Body of pancreas (tissue), 4 donors: Measurements from ENCODE around the gene PRUNE2. TPM values are rescaled to one million over a fixed set of nuclear protein-coding genes. Genes with fewer than 3 reads are reported as not detected.
A peak's percentile ranks its signal among the peaks of the same experiment; 100 is the strongest.

Experiments
- ATAC-seq: fragments of 150-250 bp; one replicate; pipeline ENCODE4 v1.9.1; 2016
- DNase-seq, 4 donors: peaks; one replicate each; pipeline ENCODE4 v3.0.0-alpha.2; 2019
- H3K27ac ChIP-seq, 4 donors: fragments of 200-600 bp; sonication (generic); 1 replicate in 3 of 4; 2 replicates in 1 of 4; pipeline versions ENCODE4 v1.5.1 to v1.6.1; 2016 to 2019; ENCODE audit warnings: mild to moderate bottlenecking in 1 of 4, mixed read lengths in 1 of 4, moderate library complexity in 1 of 4
- H3K27me3 ChIP-seq, 2 donors: fragments of 200-600 bp; sonication (generic); one replicate each; pipeline ENCODE4 v1.6.0; 2016; ENCODE audit warnings: mild to moderate bottlenecking in 1 of 2
- H3K36me3 ChIP-seq, 2 donors: fragments of 200-600 bp; sonication (generic); replicated peaks in 1 of 2; 2 replicates each; pipeline ENCODE4 v1.5.1; 2016; ENCODE audit warnings: low read depth in 2 of 2; ENCODE audit not compliant: insufficient read depth in 1 of 2
- H3K4me1 ChIP-seq: fragments of 200-600 bp; sonication (generic); one replicate; pipeline ENCODE4 v1.6.0; 2016
- H3K4me3 ChIP-seq, 2 donors: fragments of 200-600 bp; sonication (generic); 1 replicate in 1 of 2; 2 replicates in 1 of 2; pipeline ENCODE4 v1.5.1; 2016 to 2019
- H3K9me3 ChIP-seq, 3 donors: fragments of 200-600 bp; sonication (generic); 1 replicate in 2 of 3; 2 replicates in 1 of 3; pipeline ENCODE4 v1.5.1; 2016
- CTCF ChIP-seq, 7 experiments: fragments of 450-650 bp in 4 of 7; fragments of 200-600 bp in 3 of 7; sonication (generic) in 3 of 7; IDR thresholded peaks; one replicate each; pipeline ENCODE4 v1.5.1; 2016 to 2019; ENCODE audit warnings: antibody characterized with exemption in 7 of 7
- POLR2A ChIP-seq, 3 donors: fragments of 450-650 bp; IDR thresholded peaks; one replicate each; pipeline ENCODE4 v1.6.1; 2016; ENCODE audit warnings: antibody characterized with exemption in 3 of 3, mild to moderate bottlenecking in 2 of 3
- WGBS, 2 donors: methylation state at CpG; one replicate each; pipeline ENCODE4 v1.1.5; 2017; 5-methylcytosine and 5-hydroxymethylcytosine counted together
- intact Hi-C: fragments of 100-400 bp; cut with DNase I; formaldehyde crosslinking; loops from one replicate; pipeline ENCODE4 v1.15.1; 2023
- total RNA-seq, 2 donors: library from RNA; depleted of rRNA; stranded (reverse); fragments of >200 nt; gene quantifications; one replicate each; pipeline ENCODE4 v1.1.0, GENCODE V29; 2016

PRUNE2 gene
- total RNA-seq, 2 donors from 2014 or later: 3.9 to 15.2 TPM

GRCh38 chr9:76609285-76610010, 296.5 kb downstream of the PRUNE2 start:
- H3K9me3 ChIP-seq: no peaks in the 10 kb centered on the region
- intact Hi-C loops: no loop called here
- TF ChIP-seq CTCF (IDR thresholded peaks at IDR 0.05): no peak
- no peak for TF ChIP-seq POLR2A (IDR thresholded peaks at IDR 0.05)
- H3K4me3 ChIP-seq: no peak overlapping the region
- H3K4me1 ChIP-seq: peaks cover 7% of the 10 kb centered on the region
- no peak for DNase-seq
- H3K27ac ChIP-seq: no peak overlapping the region
- 87 to 88% methylated on average over 6 of the region's 6 CpGs for WGBS, 2 donors
- H3K27me3 ChIP-seq: no peaks in the 10 kb centered on the region
- peak; percentile 12 for ATAC-seq
- H3K36me3 ChIP-seq: no peaks in the 10 kb centered on the region

- no peak overlapping the region for H3K4me3 ChIP-seq
- H3K36me3 ChIP-seq: no peaks in the 10 kb centered on the region
- no peak overlapping the region for H3K27ac ChIP-seq
- intact Hi-C loops: no loop called here
- no peaks in the 10 kb centered on the region for H3K27me3 ChIP-seq
- ATAC-seq (no peak), DNase-seq (no peak)
- TF ChIP-seq POLR2A (IDR thresholded peaks at IDR 0.05) (no peak), CTCF (IDR thresholded peaks at IDR 0.05) (no peak)
- peaks cover 4% of the 10 kb centered on the region for H3K4me1 ChIP-seq
- no peaks in the 10 kb centered on the region for H3K9me3 ChIP-seq
- 92 to 98% methylated on average over 4 of the region's 4 CpGs for WGBS, 2 donors
Observed at GRCh38 chr9:76608575-76609273, 297.2 kb downstream of the PRUNE2 start.

GRCh38 chr9:76607730-76608436, 298.0 kb downstream of the PRUNE2 start:
- ATAC-seq (no peak), DNase-seq (no peak)
- 72 to 80% methylated on average over 4 of the region's 4 CpGs for WGBS, 2 donors
- TF ChIP-seq POLR2A (IDR thresholded peaks at IDR 0.05): no peak
- TF ChIP-seq CTCF (IDR thresholded peaks at IDR 0.05): no peak
- Histone ChIP-seq H3K36me3 (no peaks in the 10 kb centered on the region), H3K27me3 (no peaks in the 10 kb centered on the region), H3K4me1 (peaks cover 4% of the 10 kb centered on the region), H3K9me3 (no peaks in the 10 kb centered on the region), H3K27ac (no peak overlapping the region), H3K4me3 (no peak overlapping the region)
- intact Hi-C loops: no loop called here

- WGBS, 2 donors: 73 to 83% methylated on average over 5 of the region's 5 CpGs
- Histone ChIP-seq H3K27me3 (no peaks in the 10 kb centered on the region), H3K36me3 (no peaks in the 10 kb centered on the region), H3K4me3 (no peak overlapping the region), H3K9me3 (no peaks in the 10 kb centered on the region), H3K4me1 (peaks cover 4% of the 10 kb centered on the region), H3K27ac (no peak overlapping the region)
- ATAC-seq: no peak
- intact Hi-C loops: no loop called here
- TF ChIP-seq CTCF (IDR thresholded peaks at IDR 0.05) (no peak), POLR2A (IDR thresholded peaks at IDR 0.05) (no peak)
- no peak for DNase-seq
Observed at GRCh38 chr9:76605321-76605900, 300.5 kb downstream of the PRUNE2 start.
